Hepatocyte (in vitro differentiated cells): ENCODE data around the gene DOCK4. TPM values are rescaled to one million over a fixed set of nuclear protein-coding genes. Genes with fewer than 3 reads are reported as not detected.

Source experiments
- DNase-seq: peaks from one replicate; pipeline ENCODE4 v3.0.0-alpha.2; 2016; ENCODE audit warnings: low spot score
- H2AFZ ChIP-seq: fragments of 200-600 bp; sonication (generic); 2 replicates; pipeline ENCODE4 v1.6.0; 2016; ENCODE audit warnings: antibody characterized with exemption, mild to moderate bottlenecking
- H3K27ac ChIP-seq: fragments of 200-600 bp; sonication (generic); 2 replicates; pipeline ENCODE4 v1.5.1; 2016; ENCODE audit warnings: mild to moderate bottlenecking
- H3K27me3 ChIP-seq: fragments of 200-600 bp; sonication (generic); 2 replicates; pipeline ENCODE4 v1.6.1; 2016
- H3K36me3 ChIP-seq: fragments of 200-600 bp; sonication (generic); replicated peaks from 2 replicates; pipeline ENCODE4 v1.5.1; 2016; ENCODE audit warnings: low read depth; ENCODE audit not compliant: insufficient read depth
- H3K4me1 ChIP-seq: fragments of 200-600 bp; sonication (generic); 2 replicates; pipeline ENCODE4 v1.5.1; 2016; ENCODE audit warnings: mild to moderate bottlenecking, moderate library complexity; ENCODE audit not compliant: insufficient read depth
- H3K4me2 ChIP-seq: fragments of 200-600 bp; sonication (generic); 2 replicates; pipeline ENCODE4 v1.6.0; 2016
- H3K4me3 ChIP-seq: fragments of 200-600 bp; sonication (generic); 2 replicates; pipeline ENCODE4 v1.5.1; 2016; ENCODE audit warnings: mild to moderate bottlenecking
- H3K79me2 ChIP-seq: fragments of 200-600 bp; sonication (generic); 2 replicates; pipeline ENCODE4 v1.6.0; 2017; ENCODE audit warnings: mild to moderate bottlenecking
- H3K9me2 ChIP-seq: fragments of 200-600 bp; sonication (generic); replicated peaks from 2 replicates; pipeline ENCODE4 v1.6.0; 2017; ENCODE audit warnings: mild to moderate bottlenecking; ENCODE audit not compliant: insufficient read depth
- H3K9me3 ChIP-seq: fragments of 200-600 bp; sonication (generic); 2 replicates; pipeline ENCODE4 v1.5.1; 2016; ENCODE audit warnings: low read depth, mild to moderate bottlenecking
- H4K20me1 ChIP-seq: fragments of 200-600 bp; sonication (generic); 2 replicates; pipeline ENCODE4 v1.6.0; 2016; ENCODE audit warnings: mild to moderate bottlenecking; ENCODE audit not compliant: insufficient read depth, poor library complexity, severe bottlenecking
- EZH2 ChIP-seq: fragments of 200-600 bp; sonication (generic); IDR thresholded peaks from 2 replicates; pipeline ENCODE4 v1.6.1; 2016; ENCODE audit warnings: antibody characterized with exemption, mild to moderate bottlenecking, borderline replicate concordance
- EZH2phosphoT487 ChIP-seq: fragments of 200-600 bp; sonication (generic); IDR thresholded peaks from one replicate; pipeline ENCODE4 v1.6.1; 2018; ENCODE audit warnings: antibody characterized with exemption, mild to moderate bottlenecking, low read depth, moderate library complexity; ENCODE audit not compliant: unreplicated experiment, severe bottlenecking
- WGBS: methylation state at CpG from one replicate; pipeline ENCODE4 v1.1.6; 2016; ENCODE audit warnings: low lambda C conversion rate; ENCODE audit errors: missing lambda C conversion rate; 5-methylcytosine and 5-hydroxymethylcytosine counted together
- polyA plus RNA-seq: library from polyadenylated mRNA; unstranded; fragments of >200 nt; fragmentation: Nextera tagmentation; extraction: Ambion mirVana; gene quantifications from 2 replicates; pipeline ENCODE4 v1.2.1, GENCODE V29; 2016
- total RNA-seq: library from RNA; depleted of rRNA; stranded (reverse); fragments of >200 nt; gene quantifications from 2 replicates; pipeline ENCODE4 v1.2.3, GENCODE V29; 2014
- TF ChIP-seq, protein P1 (sequence below): fragments of 200-600 bp; sonication (generic); IDR thresholded peaks from 2 replicates; pipeline ENCODE4 v1.5.1; 2016; ENCODE audit warnings: antibody characterized with exemption, mild to moderate bottlenecking; ENCODE audit not compliant: poor library complexity

Gene DOCK4
- total and polyA plus RNA-seq, 2 experiments from 2014 or later: 4.4 to 22.9 TPM

DNA sequence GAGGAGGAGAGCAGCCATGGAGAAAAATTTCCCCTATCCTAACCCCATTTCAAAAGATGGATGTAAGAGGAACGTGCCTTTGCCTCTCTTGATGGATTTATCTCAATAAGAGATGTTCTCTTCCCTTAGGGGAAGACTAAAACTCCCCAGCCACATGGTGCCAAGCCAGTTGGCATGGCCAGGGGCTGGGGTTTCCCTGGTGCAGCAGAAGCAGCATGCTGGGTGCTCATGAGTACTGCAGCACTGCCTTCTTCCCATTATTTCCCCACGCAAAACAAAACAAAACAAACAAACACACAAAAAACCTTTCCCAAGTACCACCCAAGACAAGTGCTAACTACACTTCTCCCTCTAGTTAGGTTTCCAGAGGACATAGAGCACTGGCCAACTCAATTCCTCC, 97.2 kb downstream of the DOCK4 start:
- TF ChIP-seq EZH2phosphoT487 (no peak), EZH2 (no peak)
- no peak for DNase-seq
- 83% methylated on average over 2 of the region's 2 CpGs for WGBS

DNA sequence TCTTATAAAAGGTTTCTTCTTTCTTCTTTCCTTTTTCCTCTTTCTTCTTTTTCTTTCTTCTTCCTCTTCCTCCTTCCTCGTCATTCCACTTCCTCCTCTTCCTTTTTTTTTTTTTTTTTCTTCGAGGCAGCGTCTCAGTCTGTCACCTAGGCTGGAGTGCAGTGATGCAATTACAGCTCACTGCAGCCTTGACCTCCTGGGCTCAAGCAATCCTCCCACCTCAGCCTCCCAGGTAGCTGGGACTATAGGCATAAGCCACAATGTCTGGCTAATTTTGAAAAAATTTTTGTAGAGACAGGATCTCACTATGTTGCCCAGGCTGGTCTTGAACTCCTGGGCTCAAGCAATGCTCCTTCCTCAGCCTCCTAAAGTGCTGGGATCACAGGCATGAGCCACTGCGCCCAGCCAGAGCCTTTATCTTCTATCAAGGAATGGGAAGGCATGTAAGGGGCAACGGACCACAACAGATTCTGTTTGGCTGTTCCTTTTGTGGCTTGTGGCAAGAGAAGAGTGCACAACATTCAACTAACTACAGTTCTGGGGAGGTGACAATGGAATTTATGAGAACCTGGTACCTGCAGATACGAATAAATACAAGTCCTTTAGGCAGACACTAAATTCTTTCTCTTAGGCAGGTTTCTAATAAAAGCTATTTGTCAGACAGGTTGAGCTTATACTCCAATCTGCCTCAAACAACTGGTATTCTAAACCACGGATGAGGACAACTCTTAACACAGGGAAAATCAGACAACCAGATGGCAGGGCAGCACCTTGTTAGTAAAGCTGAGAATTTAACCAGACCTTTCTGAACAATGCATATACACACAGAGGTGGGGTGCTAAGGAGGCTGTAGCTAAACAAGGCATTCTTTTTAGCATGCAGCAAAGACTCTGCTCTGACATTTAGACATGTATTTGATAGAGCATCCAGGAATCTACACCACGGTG, 100.3 kb downstream of the DOCK4 start:
- Histone ChIP-seq H3K36me3 (no peaks in the 10 kb centered on the region), H3K27ac (no peak overlapping the region), H3K27me3 (no peaks in the 10 kb centered on the region), H4K20me1 (no peaks in the 10 kb centered on the region), H2AFZ (no peak overlapping the region), H3K4me1 (no peaks in the 10 kb centered on the region), H3K79me2 (peaks cover 11% of the 10 kb centered on the region), H3K9me2 (no peaks in the 10 kb centered on the region), H3K4me2 (no peak overlapping the region), H3K4me3 (no peak overlapping the region), H3K9me3 (no peaks in the 10 kb centered on the region)
- no peak for DNase-seq
- TF ChIP-seq EZH2phosphoT487: no peak
- TF ChIP-seq, protein P1, sequence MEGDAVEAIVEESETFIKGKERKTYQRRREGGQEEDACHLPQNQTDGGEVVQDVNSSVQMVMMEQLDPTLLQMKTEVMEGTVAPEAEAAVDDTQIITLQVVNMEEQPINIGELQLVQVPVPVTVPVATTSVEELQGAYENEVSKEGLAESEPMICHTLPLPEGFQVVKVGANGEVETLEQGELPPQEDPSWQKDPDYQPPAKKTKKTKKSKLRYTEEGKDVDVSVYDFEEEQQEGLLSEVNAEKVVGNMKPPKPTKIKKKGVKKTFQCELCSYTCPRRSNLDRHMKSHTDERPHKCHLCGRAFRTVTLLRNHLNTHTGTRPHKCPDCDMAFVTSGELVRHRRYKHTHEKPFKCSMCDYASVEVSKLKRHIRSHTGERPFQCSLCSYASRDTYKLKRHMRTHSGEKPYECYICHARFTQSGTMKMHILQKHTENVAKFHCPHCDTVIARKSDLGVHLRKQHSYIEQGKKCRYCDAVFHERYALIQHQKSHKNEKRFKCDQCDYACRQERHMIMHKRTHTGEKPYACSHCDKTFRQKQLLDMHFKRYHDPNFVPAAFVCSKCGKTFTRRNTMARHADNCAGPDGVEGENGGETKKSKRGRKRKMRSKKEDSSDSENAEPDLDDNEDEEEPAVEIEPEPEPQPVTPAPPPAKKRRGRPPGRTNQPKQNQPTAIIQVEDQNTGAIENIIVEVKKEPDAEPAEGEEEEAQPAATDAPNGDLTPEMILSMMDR: no peak
- no peak for TF ChIP-seq EZH2
- 81% methylated on average over 8 of the region's 8 CpGs for WGBS

More for the DNA sequence above, 97.2 kb downstream of the DOCK4 start:
- H3K27ac ChIP-seq: no peak overlapping the region
- H3K4me2 ChIP-seq: no peak overlapping the region
- H2AFZ ChIP-seq: no peak overlapping the region
- H3K27me3 ChIP-seq: no peaks in the 10 kb centered on the region
- H4K20me1 ChIP-seq: no peaks in the 10 kb centered on the region
- no peaks in the 10 kb centered on the region for H3K9me3 ChIP-seq
- H3K79me2 ChIP-seq: peaks cover 7% of the 10 kb centered on the region
- H3K36me3 ChIP-seq: no peaks in the 10 kb centered on the region
- H3K4me3 ChIP-seq: no peak overlapping the region
- H3K4me1 ChIP-seq: no peaks in the 10 kb centered on the region
- H3K9me2 ChIP-seq: no peaks in the 10 kb centered on the region

DNA sequence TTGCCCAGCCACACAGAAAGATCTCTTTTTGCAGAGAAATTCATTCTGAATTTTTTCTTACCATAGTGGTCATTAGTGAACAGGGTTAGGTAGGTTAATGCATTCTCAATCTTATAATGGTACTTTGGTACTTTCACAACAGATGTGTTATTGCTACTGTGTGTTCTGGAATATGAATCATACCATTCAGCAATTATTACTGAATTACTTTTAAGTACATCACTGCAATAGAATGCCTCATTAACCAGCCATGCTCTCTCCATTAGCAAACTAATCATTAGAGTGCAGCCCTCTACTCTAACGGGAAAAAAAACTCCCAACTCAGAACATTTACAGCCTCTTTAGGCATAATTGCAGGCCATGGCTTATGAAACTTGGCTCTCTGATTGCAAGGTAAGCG, 102.1 kb downstream of the DOCK4 start:
- Histone ChIP-seq H2AFZ (no peak overlapping the region), H3K4me1 (no peaks in the 10 kb centered on the region), H3K27ac (no peak overlapping the region), H4K20me1 (no peaks in the 10 kb centered on the region), H3K4me2 (no peak overlapping the region), H3K9me2 (no peaks in the 10 kb centered on the region), H3K27me3 (no peaks in the 10 kb centered on the region), H3K4me3 (no peak overlapping the region), H3K79me2 (peaks cover 13% of the 10 kb centered on the region), H3K9me3 (no peaks in the 10 kb centered on the region), H3K36me3 (no peaks in the 10 kb centered on the region)
- 89% methylated on average over 2 of the region's 2 CpGs for WGBS
- DNase-seq: no peak
- TF ChIP-seq, protein P1: no peak
- no peak for TF ChIP-seq EZH2

DNA sequence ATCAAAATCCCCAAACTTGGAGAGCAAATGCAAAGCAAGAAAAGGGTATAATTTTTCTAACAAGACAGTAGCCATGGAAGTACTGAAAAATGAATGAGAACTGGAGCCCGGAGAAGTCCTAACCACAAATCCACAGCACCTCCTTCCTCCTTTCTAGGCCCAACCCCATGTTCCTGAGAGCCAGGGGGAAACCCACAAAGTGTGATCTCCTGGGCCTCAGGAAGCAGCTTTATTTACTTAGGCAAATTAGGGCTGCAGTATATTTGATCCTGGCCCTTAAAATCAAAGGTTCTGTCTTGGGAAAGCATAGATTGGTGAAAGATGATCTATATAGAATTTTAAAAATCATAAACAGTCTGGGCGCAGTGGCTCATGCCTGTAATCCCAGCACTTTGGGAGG, 103.0 kb downstream of the DOCK4 start:
- Histone ChIP-seq H4K20me1 (no peaks in the 10 kb centered on the region), H3K4me2 (no peak overlapping the region), H3K27me3 (no peaks in the 10 kb centered on the region), H3K4me1 (no peaks in the 10 kb centered on the region), H3K9me3 (no peaks in the 10 kb centered on the region), H3K79me2 (peaks cover 13% of the 10 kb centered on the region), H2AFZ (no peak overlapping the region), H3K27ac (no peak overlapping the region), H3K9me2 (no peaks in the 10 kb centered on the region), H3K36me3 (no peaks in the 10 kb centered on the region), H3K4me3 (no peak overlapping the region)
- TF ChIP-seq, protein P1: no peak
- TF ChIP-seq EZH2phosphoT487 (no peak), EZH2 (no peak)
- no peak for DNase-seq
- WGBS: 85% methylated on average over 2 of the region's 2 CpGs
